GM18498 (cell line): Measurements from ENCODE around the gene STYX.
"Not testable (repeated sequence)": the region's sequence is repeated elsewhere in the genome, so short reads cannot be mapped to it uniquely, and the experiment has no call there.

Experiments used
- ATAC-seq: cut with Tn5 transposase; IDR thresholded peaks from one replicate; pipeline ENCODE4 v1.9.1; 2021; ENCODE audit warnings: mild to moderate bottlenecking, moderate library complexity; ENCODE audit not compliant: unreplicated experiment

Gene STYX

DNA sequence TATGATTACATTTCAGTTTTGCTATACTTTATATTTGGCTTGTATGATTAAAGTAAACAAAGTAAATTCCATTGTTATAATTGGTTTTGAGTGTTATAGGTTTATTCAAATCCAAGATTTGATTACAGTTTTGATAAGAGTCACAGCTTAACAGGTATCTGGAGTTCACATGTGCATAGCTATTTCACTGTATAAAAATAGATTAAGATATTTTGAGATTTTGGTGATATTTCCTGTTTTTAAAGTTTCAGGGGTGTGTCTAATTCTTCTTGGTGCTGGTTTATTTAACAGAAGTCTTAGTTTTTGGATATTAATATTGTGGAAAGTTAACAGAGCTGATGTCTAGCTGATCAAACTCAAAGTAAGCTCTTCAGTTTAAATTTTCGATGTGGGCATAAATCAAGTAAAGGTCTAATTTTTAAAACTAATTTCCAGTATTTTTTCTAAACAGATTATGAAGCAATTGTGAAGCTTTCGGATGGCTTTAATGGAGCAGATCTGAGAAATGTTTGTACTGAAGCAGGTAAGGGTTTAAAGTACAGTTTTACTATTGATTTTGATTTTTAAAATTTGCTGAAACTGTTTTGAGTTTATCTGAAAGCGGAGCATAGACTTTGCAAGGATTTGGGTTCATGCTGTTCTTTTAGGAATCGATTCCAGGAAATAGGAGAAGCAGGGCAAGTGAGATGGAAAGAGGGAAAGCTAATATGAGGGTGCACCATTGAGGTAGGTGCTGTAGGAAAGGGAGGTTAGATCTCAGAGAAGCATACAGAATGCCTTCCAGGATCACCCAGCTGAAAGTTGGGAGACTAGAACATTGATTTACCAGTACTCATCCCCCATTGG lies 6.2 kb upstream of the STYX start:
- no peak for ATAC-seq

DNA sequence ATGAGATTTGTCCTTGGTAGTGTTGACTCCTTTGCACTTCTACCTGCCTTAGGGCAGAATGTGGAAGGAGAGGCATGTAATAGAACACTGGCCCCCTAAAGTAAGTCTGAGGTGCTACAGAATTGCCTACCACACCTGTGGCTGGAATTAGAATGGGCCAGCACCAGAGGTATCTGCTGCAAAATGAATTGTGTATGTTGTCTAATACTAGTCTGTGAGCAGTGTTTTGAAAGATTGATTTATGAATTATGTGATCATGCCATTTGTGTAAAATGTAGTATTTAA lies 5.7 kb upstream of the STYX start:
- no peak for ATAC-seq

GRCh38 chr14:52727509-52727908 lies 2.5 kb upstream of the STYX start:
- not testable (repeated sequence) for ATAC-seq

DNA sequence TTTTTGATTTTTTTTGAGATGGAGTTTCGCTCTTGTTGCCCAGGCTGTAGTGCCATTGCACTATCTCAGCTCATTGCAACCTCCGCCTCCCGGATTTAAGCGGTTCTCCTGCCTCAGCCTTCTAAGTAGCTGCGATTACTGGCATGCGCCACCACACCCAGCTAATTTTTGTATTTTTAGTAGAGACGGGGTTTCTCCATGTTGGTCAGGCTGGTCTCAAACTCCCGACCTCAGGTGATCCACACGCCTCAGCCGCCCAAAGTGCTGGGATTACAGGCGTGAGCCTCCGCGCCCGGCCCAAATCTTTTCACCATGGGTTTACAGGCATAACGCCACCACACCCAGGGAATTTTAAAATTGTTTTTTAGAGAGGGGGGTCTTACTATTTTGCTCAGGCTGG lies 931 bp upstream of the STYX start:
- ATAC-seq, result not testable (repeated sequence)

DNA sequence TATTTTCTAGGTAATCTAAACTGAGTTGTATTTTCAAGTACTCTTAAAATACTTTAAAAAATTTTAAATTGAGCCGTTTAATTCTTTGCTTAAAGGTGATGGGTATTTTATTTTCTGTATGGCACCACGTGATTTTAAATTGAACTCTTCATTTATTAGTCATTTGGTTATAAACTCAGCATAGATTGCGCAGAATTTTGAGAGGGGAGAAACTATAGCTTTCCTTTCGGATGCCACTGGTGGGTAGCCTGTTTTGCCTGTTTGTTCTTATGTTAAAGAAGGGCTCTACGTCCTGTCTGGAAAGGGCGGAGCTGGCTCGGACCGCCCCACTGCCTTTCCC lies 411 bp upstream of the STYX start:
- ATAC-seq, result no peak

- no peak for ATAC-seq
These were observed 744 bp downstream of the STYX start for GRCh38 chr14:52730709-52731111.

DNA sequence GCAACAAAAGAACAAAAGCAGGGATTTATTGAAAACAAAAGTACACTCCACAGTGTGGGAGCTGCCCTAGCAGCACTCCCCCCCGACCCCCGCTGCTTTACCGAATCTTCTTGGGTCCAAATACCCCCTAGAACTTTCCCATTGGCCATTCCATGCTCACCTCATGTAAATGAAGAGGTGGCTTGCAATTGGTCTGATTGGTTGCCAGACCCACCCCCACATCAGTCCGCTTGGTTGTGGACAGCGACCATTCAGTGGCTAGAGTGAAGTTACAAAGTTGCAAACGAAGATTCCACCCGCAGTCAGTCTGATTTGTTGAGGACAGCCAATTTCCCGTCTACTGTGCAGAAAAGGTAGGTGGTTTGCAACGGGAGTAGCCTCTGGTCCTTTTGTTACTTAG lies 3.9 kb downstream of the STYX start:
- no peak for ATAC-seq

- ATAC-seq, result no peak
These were observed 6.0 kb downstream of the STYX start for GRCh38 chr14:52735921-52736489.

- ATAC-seq, result no peak
These were observed 8.4 kb downstream of the STYX start for GRCh38 chr14:52738409-52738808.

DNA sequence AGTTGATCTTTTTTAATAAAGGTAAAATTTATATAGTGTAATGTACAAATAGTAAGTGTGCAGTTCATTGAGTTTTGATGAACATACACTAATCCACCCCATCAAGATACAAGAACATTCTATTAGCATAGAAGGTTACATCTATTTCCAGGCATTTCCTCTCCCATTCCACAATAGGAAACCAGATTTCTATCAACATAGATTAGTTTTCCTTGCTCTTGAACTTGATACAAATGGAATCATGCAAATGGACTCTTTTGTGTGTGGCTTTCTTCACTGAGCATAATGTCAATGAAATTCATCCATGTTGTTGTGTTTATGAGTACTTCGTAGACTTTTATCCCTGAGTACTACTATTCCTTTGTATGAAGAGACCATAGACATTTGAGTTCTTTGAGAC lies 10.8 kb downstream of the STYX start:
- ATAC-seq, result no peak

GRCh38 chr14:52741865-52742264 lies 11.9 kb downstream of the STYX start:
- ATAC-seq, result peak; percentile 21

- no peak for ATAC-seq
These were observed 18.8 kb downstream of the STYX start for GRCh38 chr14:52748647-52749292.

DNA sequence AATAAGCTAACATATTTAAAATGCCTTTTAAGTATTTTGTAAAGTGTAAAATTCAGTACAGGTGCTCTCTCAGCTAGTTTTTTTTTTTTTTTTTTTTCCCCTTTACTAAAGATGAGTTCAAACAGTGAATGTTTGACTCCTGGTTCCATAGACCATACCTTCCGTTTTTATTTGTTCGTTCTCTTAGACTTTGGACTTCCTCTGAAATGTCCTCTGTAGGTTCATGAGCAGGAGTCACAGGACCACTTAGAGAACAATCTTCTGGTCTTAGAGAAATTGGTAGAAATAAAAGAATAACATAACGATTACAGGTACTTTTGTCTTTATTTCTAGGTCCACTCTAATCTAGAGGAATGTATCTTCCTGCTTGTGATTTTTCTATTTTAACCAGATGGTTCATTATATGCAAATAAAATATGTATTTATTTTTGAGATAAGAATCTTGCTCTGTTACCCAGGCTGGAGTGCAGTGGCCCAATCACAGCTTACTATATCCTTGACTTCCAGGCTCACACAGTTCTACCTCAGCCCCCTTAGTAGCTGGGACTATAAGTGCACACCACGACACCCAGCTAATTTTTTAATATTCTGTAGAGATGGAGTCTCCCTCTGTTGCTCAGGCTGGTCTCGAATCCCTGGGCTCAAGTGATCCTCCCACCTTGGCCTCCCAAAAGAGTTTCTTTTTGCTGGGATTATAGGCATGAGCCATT lies 25.8 kb downstream of the STYX start:
- no peak for ATAC-seq

DNA sequence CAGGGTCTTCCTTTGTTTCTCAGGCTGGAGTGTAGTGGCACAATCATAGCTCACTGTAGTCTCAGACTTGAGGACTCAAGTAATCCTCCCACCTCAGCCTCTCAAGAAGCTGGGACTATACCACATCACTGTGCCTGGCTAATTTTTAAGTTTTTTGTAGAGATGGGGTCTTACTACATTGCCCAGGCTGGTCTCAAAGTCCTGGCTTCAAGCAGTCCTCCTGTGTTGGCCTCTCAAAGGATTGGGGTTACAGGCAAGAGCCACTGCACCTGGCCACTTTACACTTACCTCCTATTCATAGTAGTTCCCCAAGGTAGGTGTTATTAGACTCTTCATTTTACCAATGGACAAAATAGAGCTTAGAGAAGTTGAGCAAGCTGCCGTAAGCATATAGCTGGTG lies 29.2 kb downstream of the STYX start:
- no peak for ATAC-seq

- ATAC-seq, result not testable (repeated sequence)
These were observed 33.0 kb downstream of the STYX start for GRCh38 chr14:52762923-52763322.

GRCh38 chr14:52767058-52767833 lies 37.3 kb downstream of the STYX start:
- ATAC-seq, result no peak

DNA sequence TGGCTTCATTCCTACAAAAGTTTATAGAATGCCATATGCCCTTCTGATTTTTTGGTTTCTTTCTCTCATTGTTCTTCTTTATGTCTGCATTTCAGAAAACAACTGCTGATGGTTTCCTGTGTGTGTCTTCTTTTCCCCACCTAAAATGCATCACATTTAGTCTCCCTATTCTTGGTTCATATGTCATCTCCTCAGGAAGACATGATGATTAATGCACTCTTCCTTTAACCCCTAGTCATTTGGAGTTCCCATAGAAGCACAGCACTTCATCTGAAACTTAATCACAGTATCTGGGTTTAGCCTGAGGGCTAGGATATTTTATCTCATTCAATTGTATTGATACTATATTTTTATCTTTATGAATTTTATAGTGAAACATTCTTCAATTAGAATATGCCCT lies 39.9 kb downstream of the STYX start:
- no peak for ATAC-seq

- no peak for ATAC-seq
These were observed 46.9 kb downstream of the STYX start for GRCh38 chr14:52776816-52777215.

DNA sequence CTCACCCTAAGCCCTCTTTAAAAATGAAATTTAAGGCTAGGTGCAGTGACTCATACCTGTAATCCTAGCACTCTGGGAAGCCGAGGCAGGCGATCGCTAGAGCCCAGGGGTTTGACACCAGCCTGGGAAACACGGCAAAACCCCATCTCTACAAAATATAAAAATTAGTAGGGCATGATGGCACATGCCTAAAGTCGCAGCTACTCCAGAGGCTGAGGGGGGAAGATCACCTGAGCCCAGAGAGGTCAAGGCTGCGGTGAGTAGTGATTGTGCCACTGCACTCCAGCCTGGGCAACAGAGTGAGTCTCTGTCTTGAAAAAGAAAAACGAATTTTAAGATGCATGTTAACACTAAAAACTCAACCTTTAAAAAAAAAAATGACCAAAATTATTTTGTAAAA lies 48.7 kb downstream of the STYX start:
- ATAC-seq, result no peak

GRCh38 chr14:52780893-52781292 lies 50.9 kb downstream of the STYX start:
- ATAC-seq, result no peak

GRCh38 chr14:52781629-52782028 lies 51.7 kb downstream of the STYX start:
- ATAC-seq, result no peak
